Left hindlimb (tissue), 1 donor: Measurements from ENCODE around the gene TEX29.

Experiments
- DNase-seq: peaks from one replicate; pipeline ENCODE4 v3.0.0-alpha.2; 2018

TEX29 gene

DNA sequence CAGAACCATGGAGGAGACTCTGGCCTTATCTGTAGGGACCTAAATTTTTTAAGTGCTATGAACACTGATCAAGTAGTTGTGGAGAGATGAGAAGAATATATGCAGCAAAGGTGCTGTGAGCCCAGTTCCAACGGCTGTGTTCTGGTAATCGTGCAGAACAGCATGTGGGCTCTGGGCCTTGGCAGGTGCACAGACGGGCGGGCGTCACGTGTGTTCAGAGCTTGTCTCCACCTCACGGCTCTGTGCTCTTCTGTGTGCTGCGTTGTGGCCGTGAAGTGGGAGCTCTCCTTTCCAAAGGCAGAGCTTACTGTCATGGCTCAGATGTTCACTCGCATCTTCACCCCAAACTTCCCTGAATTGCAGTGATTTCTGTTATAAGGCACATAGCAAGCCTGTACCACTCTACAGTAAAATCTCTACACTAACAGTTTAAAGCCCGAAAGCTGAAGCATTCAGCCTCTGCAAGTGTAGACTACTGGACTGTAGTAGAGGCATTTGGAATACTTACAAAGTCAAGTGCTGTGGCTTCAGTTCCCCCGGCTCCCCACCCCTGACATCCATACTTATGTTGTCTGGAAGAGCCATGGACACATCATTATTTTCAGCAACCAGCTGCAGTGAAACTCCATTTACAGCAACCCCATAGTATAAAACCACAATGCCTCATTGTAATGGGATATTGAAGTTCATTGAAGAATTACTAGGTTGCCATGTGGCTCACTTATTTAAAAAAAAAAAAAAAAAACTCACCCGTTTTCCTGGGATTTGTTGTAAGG lies 27.5 kb upstream of the TEX29 start:
- no peak for DNase-seq

DNA sequence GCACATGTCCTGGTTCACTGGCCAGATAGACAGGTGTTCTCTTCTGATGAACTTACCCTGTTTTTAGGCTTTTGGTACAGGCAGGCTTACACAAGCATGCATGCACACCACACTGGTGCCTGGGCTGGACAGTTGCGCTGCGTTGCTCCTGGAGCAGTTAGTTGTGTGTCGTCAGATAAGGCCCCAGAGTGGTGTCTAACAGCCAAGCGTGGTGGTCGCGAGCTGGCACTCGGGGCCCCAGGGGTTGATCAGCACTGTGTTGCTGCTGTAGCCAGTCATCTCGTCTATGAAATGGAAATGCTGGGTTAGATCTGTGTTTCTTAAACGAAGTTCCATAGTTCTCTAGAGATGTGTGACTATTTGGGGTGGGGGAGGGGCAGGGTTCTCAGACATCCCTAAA lies 24.6 kb upstream of the TEX29 start:
- no peak for DNase-seq

DNA sequence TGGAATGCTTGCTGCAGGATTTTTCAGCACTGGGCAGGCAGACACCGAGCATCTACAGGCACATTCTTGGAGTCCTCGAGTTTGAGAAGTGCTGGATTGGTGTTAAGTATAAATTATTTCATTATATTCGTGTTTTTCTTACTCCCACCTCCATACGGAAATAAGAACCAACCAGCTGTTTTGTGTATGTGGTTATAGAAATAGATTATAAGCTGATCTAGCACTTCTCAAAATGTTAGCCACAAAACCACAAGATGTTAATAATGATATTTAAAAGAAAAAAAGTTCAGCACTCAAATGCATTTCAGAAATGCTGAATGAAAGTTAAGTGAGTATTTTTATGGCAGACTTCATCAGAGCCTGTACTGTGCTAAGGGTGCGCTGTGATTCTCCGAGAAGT lies 24.0 kb upstream of the TEX29 start:
- no peak for DNase-seq

DNA sequence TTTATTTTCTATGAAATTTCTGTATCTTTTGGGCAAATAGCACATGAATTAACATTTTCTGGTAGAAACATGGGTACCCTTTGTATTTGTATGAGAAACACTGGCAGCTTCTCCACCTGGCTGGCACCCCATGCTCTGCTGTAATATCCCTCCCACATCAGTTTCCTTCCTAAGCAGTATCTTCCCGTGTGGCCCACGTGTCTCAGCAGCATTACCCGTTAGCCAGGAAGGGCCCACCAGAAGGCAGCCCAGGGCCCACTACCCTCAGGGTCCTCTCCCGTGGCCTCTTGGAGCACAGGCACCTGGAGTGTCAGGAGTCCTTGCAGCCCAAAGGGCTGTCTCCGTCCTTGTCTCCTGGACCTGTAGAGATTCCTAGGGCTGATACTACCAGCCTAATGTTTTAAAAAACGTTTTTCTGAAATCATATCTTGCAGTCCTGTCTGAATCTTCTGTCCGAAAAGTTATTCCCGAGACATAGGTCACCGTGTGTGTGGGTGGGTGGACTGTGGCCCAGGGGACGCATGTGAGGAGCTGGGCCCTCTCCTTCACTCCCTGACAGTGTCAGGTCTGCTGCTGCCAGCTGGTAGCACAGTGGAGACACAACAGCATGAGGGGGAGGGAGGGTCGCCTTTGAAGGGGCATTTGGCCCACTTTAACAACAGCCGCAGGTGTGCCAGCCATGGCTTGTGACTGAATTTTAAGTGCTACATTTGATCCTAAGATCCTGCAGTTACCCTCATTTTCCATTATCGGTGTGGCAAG lies 22.0 kb upstream of the TEX29 start:
- DNase-seq, result no peak

DNA sequence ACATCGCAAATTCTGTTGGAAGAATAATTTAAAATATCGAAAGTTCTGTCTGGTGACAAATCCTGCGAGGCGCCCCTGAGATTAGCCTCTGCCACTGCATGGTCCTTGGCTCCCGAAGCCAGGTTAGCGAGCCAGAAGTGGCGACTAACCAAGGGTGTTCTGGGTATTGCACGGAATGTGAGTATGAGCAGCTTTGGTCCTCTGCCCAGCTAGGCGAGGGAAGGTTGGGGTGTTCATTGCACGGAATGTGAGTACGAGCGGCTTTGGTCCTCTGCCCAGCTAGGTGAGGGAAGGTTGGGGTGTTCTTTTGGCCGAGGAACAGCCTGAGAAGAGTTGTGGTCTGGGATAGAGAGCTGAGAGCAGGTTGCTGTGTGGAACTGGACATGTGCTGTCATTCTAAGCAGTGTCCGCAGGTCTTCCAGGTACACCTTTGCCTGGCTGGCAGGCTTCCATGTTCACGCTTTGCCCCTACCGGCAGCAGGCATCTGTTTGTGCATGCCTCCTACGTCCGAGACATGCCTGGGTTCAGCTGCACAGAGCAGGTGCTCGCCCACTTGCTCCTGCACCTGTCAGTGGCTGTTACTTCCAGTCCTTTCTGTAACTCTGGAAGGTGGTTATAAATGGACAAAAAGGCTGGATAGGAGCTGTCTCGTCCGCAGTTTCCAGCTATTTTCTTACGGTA lies 18.3 kb upstream of the TEX29 start:
- DNase-seq, result no peak

DNA sequence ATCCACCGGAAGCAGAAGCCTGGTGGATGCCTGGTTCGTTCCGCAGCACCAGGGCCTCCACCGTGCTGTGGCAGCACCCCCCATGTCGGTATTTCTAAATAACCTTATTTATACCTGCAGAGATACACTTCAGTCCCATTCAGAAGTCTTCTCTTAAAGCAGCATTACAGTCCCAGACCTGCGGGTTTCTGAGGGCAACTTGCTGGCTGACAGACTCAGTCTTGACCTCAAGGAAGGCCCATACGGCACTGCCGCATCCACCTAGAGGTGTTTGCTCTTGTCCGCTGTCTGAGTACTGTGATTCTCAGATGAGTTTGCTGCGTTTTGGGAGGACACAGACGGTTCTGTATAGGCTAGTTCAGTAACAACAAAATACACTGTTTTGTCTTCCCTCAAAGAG lies 16.9 kb upstream of the TEX29 start:
- DNase-seq, result no peak

DNA sequence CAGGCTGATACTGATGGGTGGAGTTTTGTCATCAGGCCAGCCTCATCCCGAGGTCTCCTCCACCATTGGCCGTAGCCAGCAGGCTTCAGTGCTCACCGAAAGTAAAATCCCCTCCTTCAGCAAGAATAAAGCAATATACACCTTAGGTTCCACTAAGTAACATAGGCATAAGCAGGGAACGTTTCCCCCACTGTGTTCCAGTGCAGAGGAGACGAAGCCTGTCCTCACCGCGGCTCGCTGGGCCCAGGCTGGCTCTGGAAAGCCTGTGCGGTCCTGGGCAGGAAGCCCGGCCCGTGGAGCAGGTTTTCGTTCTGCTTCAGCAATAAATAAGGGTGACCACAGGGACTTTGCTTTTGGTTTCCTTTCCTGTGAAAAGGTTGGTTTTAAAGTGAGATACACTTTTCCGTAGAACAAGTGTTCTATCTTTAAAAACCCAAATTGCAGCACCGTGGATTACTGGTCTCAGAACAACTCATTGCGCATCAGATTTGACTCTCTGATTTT lies 16.3 kb upstream of the TEX29 start:
- DNase-seq, result no peak

DNA sequence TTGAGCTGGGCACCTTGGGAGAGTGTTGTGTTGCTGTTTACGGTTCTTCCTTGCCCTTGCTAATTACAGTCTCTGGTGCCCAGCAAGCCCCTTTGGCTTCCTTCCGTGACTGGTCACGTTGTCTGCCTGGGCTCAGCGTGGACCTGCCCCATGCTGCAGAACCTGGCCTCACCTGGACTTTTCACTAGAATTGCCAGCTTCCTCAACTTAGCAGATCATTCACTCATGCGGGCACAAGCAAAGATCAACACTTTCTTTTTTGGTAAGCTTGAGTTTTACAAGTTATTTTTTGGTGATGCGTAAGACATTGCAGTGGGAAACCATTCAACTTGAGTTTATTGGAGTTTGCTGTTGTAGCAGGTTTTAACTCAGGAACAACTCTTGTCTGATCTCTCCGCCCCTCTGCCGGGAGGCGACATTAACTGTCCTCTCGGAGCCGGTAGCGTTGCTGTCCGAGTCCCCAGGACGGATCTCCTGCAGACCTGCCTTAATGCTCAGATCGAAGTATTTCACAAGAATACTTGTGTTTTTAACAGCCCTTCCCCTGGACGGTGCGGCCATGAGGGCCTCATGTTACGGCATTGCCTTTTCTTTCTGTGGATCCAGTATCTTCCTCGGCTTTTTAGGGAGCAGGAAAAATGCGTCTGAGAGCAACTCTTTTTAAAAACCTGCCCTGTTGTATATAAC lies 15.7 kb upstream of the TEX29 start:
- no peak for DNase-seq

DNA sequence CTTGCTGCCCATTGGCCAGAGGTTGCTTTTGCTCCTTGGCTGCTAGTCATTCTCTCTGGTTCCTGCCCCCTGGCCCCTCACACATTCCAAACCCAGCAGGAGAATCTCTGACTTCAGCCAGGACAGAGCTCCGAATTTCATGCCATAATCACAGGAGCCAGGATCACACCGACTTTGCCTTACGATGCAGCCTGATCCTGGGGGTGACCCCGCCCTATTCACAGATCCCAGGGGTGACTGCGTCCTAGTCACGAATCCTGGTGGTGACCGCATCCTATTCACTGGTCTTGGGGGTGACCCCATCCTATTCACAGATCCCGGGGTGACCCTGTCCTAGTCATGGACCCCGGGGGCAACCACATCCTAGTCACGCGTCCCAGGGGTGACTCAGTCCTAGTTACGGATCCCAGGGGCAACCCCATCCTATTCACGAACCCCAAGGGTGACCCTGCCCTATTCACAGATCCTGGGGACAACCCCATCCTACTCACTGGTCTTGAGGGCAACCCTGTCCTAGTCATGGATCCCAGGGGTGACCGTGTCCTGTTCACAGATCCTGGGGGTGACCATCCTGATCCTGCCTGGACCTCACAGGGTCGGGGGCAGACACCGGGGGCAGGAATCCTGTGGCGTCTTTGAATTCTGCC lies 7.4 kb upstream of the TEX29 start:
- DNase-seq, result no peak

DNA sequence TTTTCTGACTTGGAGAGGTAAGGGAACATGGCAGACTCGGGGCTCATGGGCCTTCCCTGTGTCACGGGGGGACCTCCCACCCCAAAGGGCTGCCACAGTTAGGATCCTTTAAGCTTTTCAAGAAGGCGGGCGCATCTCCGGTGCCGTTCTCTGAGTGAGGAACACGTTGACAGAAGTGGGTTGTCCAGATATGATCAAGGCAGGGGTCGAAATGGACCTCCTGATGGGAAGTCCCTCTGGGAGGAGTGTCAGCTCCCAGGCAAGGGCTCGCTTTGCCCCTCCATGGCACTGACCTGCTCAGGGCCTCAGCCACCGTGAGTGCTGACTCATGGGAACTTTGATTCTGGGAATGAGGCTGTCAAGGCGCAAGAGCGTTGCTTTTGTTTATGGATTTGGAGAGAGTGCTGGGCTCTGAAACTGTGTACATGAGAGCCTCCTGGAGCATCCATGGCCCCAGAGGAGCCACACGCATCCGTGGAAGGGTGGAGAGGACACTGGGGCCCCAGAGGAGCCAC lies 6.5 kb upstream of the TEX29 start:
- no peak for DNase-seq

DNA sequence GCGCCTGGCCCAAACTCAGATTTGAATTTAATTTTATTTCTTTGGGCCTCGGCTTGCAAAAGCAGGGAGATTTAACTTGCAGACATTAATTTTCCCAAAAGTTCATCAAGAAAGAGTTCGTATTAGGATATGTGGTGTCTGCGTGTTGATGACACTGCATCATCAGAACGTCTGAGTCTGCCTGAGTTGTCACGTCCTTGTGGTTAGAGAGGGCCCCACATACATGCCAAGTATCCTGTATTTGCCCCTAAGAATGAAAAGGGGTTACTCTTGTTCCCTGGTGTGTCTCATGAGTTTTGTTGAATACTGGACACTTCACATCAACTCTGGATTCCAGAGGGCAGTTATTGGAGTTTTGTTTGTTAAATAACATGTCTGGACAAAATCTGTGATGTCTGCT lies 5.6 kb upstream of the TEX29 start:
- no peak for DNase-seq

DNA sequence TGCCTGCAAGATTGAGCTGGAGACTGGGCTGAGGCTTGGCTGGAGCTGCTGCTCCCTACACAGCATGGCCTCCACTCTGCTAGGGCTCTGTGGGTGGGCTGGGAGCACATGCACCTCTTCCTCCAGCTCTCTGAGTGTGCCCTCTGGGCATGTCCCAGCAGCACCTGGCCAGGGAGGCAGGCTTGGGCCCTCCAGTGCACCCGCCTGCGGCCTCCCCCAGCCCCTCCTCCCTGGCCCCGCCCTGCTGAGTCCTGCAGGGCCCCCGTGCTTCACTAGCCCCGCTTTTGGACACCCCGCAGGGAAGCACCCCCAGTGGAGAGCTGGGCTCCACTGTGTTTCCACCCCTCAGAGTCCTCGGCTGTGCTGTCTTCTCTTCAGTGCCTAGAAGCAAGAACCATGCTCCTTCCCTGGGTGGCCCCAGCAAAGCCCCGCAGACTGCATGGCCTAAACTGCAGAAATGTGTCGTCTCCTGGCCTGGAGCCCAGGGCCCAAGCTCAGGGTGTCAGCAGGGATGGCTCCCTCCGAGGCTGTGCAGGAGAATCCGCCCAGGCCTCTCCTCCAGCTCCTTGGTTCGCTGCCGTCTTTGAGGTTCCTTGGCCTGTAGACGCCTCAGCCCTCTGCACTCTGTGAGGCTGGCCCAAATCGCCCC lies 5.0 kb upstream of the TEX29 start:
- no peak for DNase-seq

DNA sequence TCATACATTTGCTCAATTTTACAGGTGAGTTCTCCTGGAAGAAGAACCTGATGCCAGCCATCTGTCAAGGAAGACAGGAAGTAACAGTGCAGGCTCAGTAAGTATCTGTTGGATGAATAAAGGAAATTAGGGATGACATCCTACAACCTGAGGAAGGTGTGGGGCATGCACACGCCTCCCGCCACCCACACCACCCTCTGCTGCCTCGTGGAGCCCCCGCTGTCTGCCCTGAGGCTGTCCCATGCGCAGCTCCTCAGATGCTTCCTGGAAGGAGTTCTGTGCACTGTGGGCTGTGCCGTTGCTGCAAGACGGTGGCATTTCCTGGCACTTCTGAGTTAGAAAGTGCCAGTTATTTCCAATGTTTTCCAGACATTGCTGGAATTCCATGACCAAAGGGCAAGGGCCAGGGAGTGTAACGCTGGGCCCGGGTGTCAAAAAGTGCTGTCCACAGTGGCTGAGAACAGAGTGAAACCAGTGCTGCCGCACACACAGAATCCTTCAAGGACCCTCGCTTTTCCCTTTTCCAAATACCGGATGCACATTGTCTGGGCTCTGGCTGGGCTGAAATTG lies 4.2 kb upstream of the TEX29 start:
- no peak for DNase-seq

DNA sequence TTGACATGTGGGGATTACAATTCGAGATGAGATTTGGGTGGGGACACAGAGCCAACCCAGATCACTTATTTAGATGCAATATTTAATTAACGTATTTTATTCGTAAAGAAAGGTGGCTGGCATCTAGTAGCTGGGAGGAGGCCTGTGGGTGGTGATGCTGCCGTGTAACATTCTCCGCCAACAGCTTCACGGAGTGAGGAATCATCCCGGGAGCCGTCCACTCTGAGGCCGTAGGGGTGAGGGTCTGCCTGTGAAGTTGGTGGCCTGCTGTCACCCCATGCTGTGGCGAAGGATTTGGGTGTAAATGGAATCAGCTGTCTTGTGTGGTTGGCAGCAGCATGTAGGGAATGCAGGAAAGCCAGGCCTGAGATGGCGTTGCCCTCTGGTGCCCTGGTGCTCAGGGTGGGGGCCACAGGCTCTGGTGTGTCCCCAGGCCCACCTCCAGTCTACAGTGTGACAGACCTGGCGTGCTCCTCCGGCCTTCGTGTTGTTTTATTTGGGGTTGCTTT lies 3.3 kb upstream of the TEX29 start:
- DNase-seq, result no peak

DNA sequence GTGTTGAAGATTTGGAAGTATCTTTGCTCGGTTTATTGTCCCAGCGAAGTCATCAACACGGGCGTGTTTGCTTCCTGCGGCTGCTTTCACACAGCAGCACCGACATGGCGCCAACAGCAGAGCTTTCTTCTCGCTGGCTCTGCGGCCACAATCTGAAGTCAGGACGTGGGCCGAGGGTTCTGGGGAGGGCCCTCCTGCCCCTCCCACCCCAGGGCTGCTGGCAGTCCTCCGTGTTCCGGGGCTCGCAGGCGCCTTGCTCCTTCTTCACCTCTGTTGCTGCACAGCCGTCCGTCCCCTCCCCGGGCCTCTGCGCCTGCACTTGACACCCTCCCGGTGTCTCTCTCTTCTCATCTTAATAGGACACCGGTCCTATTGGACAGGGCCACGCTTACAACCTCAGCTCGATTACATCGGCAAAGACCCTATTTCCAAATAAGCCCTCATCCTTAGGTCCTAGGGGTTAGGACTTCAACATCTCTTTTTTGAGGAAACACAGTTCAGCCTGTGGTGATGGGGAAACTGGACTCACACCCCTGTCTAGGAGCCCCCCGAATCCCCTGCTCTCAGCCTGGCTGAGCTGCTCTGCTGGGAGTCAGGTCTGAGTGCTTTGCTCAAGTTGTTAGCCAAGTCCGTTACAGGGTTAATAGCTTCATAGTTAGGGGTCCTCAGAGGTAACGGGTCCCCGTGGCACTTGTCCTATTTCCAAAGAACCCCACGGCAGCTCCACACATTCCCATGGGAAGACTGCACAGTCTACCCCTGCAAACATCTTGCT lies 2.7 kb upstream of the TEX29 start:
- DNase-seq, result no peak

DNA sequence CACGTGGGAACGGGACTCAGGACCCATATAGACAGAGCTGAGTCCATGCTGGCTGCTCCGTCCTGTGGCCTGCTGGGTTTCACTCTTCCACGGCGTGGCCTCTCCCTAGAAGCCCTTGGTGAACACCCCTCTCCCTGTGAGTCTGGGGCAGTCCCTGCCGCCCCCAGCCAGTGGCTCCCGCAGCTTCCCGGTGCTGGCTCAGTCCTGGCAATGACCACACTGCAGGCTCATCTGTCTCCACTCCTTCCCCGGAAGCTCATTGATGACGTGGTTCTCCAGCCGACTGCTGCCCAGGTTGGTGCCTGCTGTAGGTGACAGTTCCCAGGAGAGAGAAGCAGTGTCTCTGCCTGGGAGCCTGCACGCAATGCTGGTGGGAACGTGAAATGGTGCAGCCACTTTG lies 2.1 kb upstream of the TEX29 start:
- DNase-seq, result no peak

DNA sequence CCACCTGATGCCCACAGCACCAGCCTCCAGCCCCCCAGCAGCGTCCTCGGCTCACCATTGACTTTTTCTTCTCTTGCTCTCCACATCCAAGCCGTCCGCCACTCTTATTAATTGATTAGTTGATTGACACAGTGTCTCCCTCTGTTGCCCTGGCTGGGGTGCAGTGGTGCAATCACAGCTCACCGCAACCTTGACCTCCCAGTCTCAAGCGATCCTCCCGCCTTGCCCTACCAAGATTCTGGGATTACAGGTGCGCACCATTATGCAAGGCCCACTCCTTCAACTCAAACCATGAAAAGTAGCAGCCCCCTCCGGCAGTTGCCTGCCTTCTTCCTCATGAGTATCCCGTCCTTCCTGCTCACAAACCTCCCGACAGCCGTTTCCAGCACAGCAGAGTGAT lies 921 bp upstream of the TEX29 start:
- no peak for DNase-seq

DNA sequence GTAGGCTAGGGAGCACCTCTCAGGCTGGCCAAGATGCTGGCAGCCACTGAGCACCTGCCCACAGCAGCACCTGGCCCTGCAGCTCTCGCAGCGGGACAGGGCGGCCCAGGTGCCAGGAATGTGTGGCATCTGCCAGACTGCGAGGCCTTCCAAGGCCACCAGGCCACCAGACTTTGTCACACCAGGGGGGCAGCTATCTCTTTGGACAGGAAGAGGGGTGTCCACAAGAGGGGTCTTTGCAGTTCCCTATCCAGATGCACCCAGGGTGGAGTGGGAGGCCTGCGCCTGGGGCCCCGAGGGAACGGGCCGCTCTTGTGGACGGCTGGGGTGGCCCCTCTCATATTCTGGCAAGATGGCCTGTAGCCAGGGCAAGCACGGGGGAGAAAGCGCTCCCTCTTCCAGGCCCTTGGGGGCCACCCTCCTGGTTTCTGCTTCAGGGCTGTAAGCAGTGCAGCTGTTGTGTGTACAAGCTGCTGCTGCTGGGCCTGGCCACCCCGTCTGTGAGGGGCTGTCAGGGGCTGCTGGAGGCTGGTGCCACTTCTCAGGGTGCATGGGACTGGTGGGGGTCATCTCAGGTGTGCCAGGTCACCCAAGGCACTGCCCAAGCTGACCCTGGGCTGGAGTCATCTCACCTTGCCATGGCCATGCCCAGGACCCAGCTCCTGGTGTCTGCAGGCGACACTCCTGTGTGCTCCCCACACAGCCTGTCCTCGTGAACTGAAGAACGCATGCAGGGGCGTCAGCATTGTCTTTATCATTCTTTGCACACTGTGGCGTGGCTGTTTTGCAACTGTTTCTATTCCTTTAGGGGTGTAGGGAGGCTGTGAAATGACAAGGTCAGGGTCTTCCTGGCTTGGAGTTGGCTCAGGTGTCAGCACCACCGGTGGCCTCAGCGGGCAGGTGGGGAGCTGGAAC lies 1.8 kb downstream of the TEX29 start:
- no peak for DNase-seq

DNA sequence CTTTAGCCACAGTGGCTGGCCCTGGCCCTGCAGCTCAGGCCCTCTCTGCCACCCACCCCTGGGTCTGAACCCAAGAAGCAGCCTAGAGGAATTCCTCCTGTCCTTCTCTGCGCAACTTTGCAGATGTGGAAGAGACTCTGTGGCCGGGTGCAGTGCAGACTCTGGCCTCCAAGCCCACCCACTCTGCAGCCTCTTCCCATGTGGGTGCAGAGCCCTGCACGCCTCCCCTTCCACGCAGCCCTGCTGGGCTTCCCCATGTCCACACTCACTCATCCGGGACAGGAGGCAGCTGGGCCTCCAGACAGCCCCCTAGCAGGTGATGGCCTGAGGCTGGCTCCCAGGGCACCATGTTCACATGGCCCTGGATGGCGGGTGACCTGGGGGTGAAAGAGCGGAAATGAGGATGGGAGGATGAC lies 2.5 kb downstream of the TEX29 start:
- DNase-seq, result no peak
